HepG2 (cell line): ENCODE results near the gene USP25. TPM values are rescaled to one million over a fixed set of nuclear protein-coding genes. Genes with fewer than 3 reads are reported as not detected.

ENCODE experiments used
- ARNTL ChIP-seq: sonication (generic); formaldehyde crosslinking; IDR thresholded peaks from 2 replicates; pipeline ENCODE4 v1.4.0; 2020; ENCODE audit warnings: mild to moderate bottlenecking, missing genetic modification reagents
- ATF6 ChIP-seq: sonication (generic); formaldehyde crosslinking; conservative IDR thresholded peaks from 2 replicates; pipeline ENCODE4 v1.4.0; 2020; ENCODE audit warnings: missing genetic modification reagents
- HDAC1 ChIP-seq: sonication (generic); formaldehyde crosslinking; IDR thresholded peaks from 2 replicates; pipeline ENCODE4 v1.5.1; 2020; ENCODE audit warnings: mild to moderate bottlenecking, missing genetic modification reagents
- KLF15 ChIP-seq: sonication (generic); formaldehyde crosslinking; IDR thresholded peaks from 2 replicates; pipeline ENCODE4 v1.8.1; 2023; ENCODE audit warnings: borderline replicate concordance, mild to moderate bottlenecking, inconsistent platforms, missing genetic modification reagents, mixed read lengths
- MTA3 ChIP-seq: sonication (generic); formaldehyde crosslinking; IDR thresholded peaks from 2 replicates; pipeline ENCODE4 v1.4.0; 2020; ENCODE audit warnings: missing genetic modification reagents
- NFRKB ChIP-seq: fragments of 450-650 bp; IDR thresholded peaks from 2 replicates; pipeline ENCODE4 v1.6.1; 2017
- NR2C2 ChIP-seq: sonication (generic); formaldehyde crosslinking; IDR thresholded peaks from 2 replicates; pipeline ENCODE4 v1.4.0; 2020; ENCODE audit warnings: missing genetic modification reagents, mild to moderate bottlenecking, moderate library complexity, borderline replicate concordance
- PHB2 ChIP-seq: fragments of 450-650 bp; IDR thresholded peaks from 2 replicates; pipeline ENCODE4 v1.6.1; 2018; ENCODE audit not compliant: partially characterized antibody
- ZFP37 ChIP-seq: sonication (generic); formaldehyde crosslinking; IDR thresholded peaks from 2 replicates; pipeline ENCODE4 v1.4.0; 2020; ENCODE audit warnings: missing genetic modification reagents, borderline replicate concordance
- ZNF225 ChIP-seq: sonication (generic); formaldehyde crosslinking; IDR thresholded peaks from 2 replicates; pipeline ENCODE4 v1.4.0; 2020; ENCODE audit warnings: mild to moderate bottlenecking, missing genetic modification reagents
- ZNF704 ChIP-seq: sonication (generic); formaldehyde crosslinking; IDR thresholded peaks from 2 replicates; pipeline ENCODE4 v1.8.1; 2023; ENCODE audit warnings: mild to moderate bottlenecking, inconsistent platforms, moderate library complexity, missing genetic modification reagents, borderline replicate concordance
- ZNF709 ChIP-seq: sonication (generic); formaldehyde crosslinking; IDR thresholded peaks from 2 replicates; pipeline ENCODE4 v1.5.0; 2020; ENCODE audit warnings: mild to moderate bottlenecking, missing genetic modification reagents
- ZNF761 ChIP-seq: sonication (generic); formaldehyde crosslinking; conservative IDR thresholded peaks from 2 replicates; pipeline ENCODE4 v1.4.0; 2020; ENCODE audit warnings: mild to moderate bottlenecking, missing genetic modification reagents
- polyA plus RNA-seq, 8 experiments: library from polyadenylated mRNA; depleted of rRNA in 3 of 8; stranded (reverse) in 7 of 8; unstranded in 1 of 8; fragments of >200 nt; fragmentation: Illumina TruSeq in 4 of 8; extraction: Trizol in 4 of 8; gene quantifications; 2 replicates each; pipeline versions ENCODE4 v1.2.1 to v1.2.3, GENCODE V29; 2011 to 2016; ENCODE audit warnings: low read depth in 4 of 8, missing spikeins in 1 of 8, mixed read lengths in 1 of 8; ENCODE audit not compliant: insufficient read depth in 1 of 8
- total RNA-seq, 5 experiments: library from RNA; depleted of rRNA; stranded (reverse); fragments of >200 nt; fragmentation: Illumina TruSeq; extraction: Trizol; gene quantifications; 2 replicates each; pipeline ENCODE4 v1.2.3, GENCODE V29; 2016; ENCODE audit warnings: low read depth in 1 of 5
- TF ChIP-seq, protein P1 (sequence below): IDR thresholded peaks from 2 replicates; pipeline ENCODE4 v1.6.1; 2012; ENCODE audit warnings: inconsistent platforms
- TF ChIP-seq, protein P2 (sequence below): sonication (generic); formaldehyde crosslinking; conservative IDR thresholded peaks from 2 replicates; pipeline ENCODE4 v1.8.0; 2022; ENCODE audit warnings: missing genetic modification reagents
- TF ChIP-seq, protein P3 (sequence below): sonication (generic); formaldehyde crosslinking; IDR thresholded peaks from 2 replicates; pipeline ENCODE4 v1.4.0; 2020; ENCODE audit warnings: low read depth, mild to moderate bottlenecking, missing genetic modification reagents

USP25 gene
- total and polyA plus RNA-seq, 2 of the 13 experiments (the other 11 are each of a cell fraction or from before 2014, with no cell fraction given): 12.4 to 26.3 TPM

DNA sequence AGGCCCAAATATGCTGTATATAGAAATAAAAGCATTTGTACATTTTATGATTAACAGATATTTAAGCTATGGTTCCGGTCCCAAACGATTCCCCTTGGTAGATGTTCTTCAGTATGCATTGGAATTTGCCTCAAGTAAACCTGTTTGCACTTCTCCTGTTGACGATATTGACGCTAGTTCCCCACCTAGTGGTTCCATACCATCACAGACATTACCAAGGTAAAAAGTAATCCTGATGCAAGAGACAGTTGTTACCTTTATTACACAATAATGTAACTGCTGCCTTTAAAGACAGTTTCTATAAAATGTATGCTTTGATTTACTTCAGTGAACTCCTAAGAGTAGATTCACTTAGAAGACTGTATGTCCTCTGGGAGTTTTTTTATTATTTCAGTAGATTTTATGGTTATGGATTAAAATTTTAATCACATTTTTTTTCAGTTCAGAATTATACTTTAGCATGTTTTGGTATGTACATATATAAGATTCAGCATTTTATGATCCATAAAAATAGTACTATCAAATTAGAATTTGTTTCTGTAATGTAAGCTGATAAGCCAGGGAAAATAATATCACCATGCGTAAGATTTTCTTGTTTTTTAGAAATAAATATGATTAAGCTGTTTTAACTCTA lies 96.5 kb downstream of the USP25 start (continued):
- TF ChIP-seq ZNF761 (CRISPR knock-in tag) (no peak), KLF15 (CRISPR knock-in tag) (no peak), ARNTL (no peak), MTA3 (CRISPR knock-in tag) (no peak), PHB2 (no peak), ATF6 (CRISPR knock-in tag) (no peak), ZNF709 (CRISPR knock-in tag) (no peak), NFRKB (no peak), NR2C2 (no peak), ZFP37 (CRISPR knock-in tag) (no peak), ZNF704 (CRISPR knock-in tag) (no peak), HDAC1 (CRISPR knock-in tag) (no peak), ZNF225 (CRISPR knock-in tag) (no peak)
- TF ChIP-seq, protein P1, sequence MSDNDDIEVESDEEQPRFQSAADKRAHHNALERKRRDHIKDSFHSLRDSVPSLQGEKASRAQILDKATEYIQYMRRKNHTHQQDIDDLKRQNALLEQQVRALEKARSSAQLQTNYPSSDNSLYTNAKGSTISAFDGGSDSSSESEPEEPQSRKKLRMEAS: no peak
- TF ChIP-seq, protein P2, sequence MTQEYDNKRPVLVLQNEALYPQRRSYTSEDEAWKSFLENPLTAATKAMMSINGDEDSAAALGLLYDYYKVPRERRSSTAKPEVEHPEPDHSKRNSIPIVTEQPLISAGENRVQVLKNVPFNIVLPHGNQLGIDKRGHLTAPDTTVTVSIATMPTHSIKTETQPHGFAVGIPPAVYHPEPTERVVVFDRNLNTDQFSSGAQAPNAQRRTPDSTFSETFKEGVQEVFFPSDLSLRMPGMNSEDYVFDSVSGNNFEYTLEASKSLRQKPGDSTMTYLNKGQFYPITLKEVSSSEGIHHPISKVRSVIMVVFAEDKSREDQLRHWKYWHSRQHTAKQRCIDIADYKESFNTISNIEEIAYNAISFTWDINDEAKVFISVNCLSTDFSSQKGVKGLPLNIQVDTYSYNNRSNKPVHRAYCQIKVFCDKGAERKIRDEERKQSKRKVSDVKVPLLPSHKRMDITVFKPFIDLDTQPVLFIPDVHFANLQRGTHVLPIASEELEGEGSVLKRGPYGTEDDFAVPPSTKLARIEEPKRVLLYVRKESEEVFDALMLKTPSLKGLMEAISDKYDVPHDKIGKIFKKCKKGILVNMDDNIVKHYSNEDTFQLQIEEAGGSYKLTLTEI (CRISPR knock-in tag): no peak
- TF ChIP-seq, protein P3, sequence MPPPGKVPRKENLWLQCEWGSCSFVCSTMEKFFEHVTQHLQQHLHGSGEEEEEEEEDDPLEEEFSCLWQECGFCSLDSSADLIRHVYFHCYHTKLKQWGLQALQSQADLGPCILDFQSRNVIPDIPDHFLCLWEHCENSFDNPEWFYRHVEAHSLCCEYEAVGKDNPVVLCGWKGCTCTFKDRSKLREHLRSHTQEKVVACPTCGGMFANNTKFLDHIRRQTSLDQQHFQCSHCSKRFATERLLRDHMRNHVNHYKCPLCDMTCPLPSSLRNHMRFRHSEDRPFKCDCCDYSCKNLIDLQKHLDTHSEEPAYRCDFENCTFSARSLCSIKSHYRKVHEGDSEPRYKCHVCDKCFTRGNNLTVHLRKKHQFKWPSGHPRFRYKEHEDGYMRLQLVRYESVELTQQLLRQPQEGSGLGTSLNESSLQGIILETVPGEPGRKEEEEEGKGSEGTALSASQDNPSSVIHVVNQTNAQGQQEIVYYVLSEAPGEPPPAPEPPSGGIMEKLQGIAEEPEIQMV (CRISPR knock-in tag): no peak
